HepG2 (cell line): Measurements from ENCODE around the gene TMEM95. TPM values are rescaled to one million over a fixed set of nuclear protein-coding genes. Genes with fewer than 3 reads are reported as not detected.

Experiments
- ATAC-seq: fragments of 200-7000 bp; cut with Tn5 transposase; 3 replicates; pipeline ENCODE4 v1.9.1; 2020; ENCODE audit warnings: mild to moderate bottlenecking, moderate library complexity
- BruUV-seq: library from RNA; stranded (reverse); fragments of 400-500 nt; replicated peaks from 2 replicates; lab custom pipeline; 2021; lab: Mats Ljungman, UMichigan
- CTCF ChIA-PET: fragments of 300-600 bp; formaldehyde crosslinking; extraction: SDS; loops from one replicate; lab custom pipeline; 2021; ENCODE audit warnings: low total read pairs, inconsistent platforms, low intra/inter-chr PET ratio; lab: Yijun Ruan, JAX
- POLR2A ChIA-PET: fragments of 350-600 bp; sonication (Branson Sonifier 250); formaldehyde crosslinking; loops from one replicate; lab custom pipeline; 2020; ENCODE audit warnings: antibody characterized with exemption, inconsistent platforms; lab: Yijun Ruan, JAX
- DNase-seq: peaks from one replicate; pipeline ENCODE4 v3.0.0-alpha.2; 2015; ENCODE audit warnings: low spot score
- FAIRE-seq: peaks from 3 replicates; lab custom pipeline; 2011; peaks lifted over from hg19 to GRCh38; lab: Jason Lieb, UNC
- H2AFZ ChIP-seq: one replicate; pipeline ENCODE4 v1.6.1; 2011; ENCODE audit warnings: low read length, inconsistent platforms
- H3K27ac ChIP-seq: fragments of 300-600 bp; 3 replicates; pipeline ENCODE4 v1.8.0; 2011; ENCODE audit warnings: mixed run types, mild to moderate bottlenecking, mixed read lengths, low read length, inconsistent platforms; ENCODE audit not compliant: insufficient read depth; ENCODE audit errors: extremely low read length
- H3K27me3 ChIP-seq, 2 experiments: fragments of 200-600 bp in 1 of 2; 2 replicates in 1 of 2; 3 replicates in 1 of 2; pipeline versions ENCODE4 v1.6.0 to v1.8.0; 2011; ENCODE audit warnings: low read length in 2 of 2, mild to moderate bottlenecking in 2 of 2, moderate library complexity in 2 of 2, inconsistent platforms in 1 of 2; ENCODE audit not compliant: insufficient read depth in 2 of 2, control insufficient read depth in 1 of 2
- H3K36me3 ChIP-seq, 2 experiments: fragments of 200-600 bp in 1 of 2; replicated peaks in 1 of 2; 2 replicates in 1 of 2; 3 replicates in 1 of 2; pipeline versions ENCODE4 v1.5.1 to v1.8.0; 2011; ENCODE audit warnings: low read length in 2 of 2, inconsistent platforms in 1 of 2; ENCODE audit not compliant: insufficient read depth in 2 of 2, control insufficient read depth in 1 of 2
- H3K4me1 ChIP-seq: 2 replicates; pipeline ENCODE4 v1.5.1; 2012; ENCODE audit warnings: low read length, inconsistent platforms; ENCODE audit not compliant: insufficient read depth
- H3K4me2 ChIP-seq: 2 replicates; pipeline ENCODE4 v1.6.0; 2011; ENCODE audit warnings: low read depth, low read length, inconsistent platforms
- H3K4me3 ChIP-seq, 3 experiments: fragments of 200-600 bp in 1 of 3; sonication (generic), shearing (Covaris generic) in 1 of 3; replicated peaks in 1 of 3; 2 replicates each; pipeline ENCODE4 v1.5.1; 2011 to 2016; ENCODE audit warnings: low read length in 3 of 3, inconsistent platforms in 2 of 3, low read depth in 2 of 3, mild to moderate bottlenecking in 2 of 3, control low read depth in 1 of 3, mixed read lengths in 1 of 3; ENCODE audit not compliant: insufficient read depth in 1 of 3
- H3K79me2 ChIP-seq: one replicate; pipeline ENCODE4 v1.6.1; 2011; ENCODE audit warnings: low read length, inconsistent platforms; ENCODE audit not compliant: insufficient read depth
- H3K9ac ChIP-seq: 2 replicates; pipeline ENCODE4 v1.6.0; 2011; ENCODE audit warnings: mild to moderate bottlenecking, low read depth, low read length, inconsistent platforms; ENCODE audit not compliant: insufficient read depth
- H3K9me3 ChIP-seq: 2 replicates; pipeline ENCODE4 v1.5.1; 2012; ENCODE audit warnings: mild to moderate bottlenecking, low read length
- H4K20me1 ChIP-seq: 2 replicates; pipeline ENCODE4 v1.6.0; 2011; ENCODE audit warnings: inconsistent platforms, mild to moderate bottlenecking, low read length, moderate library complexity; ENCODE audit not compliant: insufficient read depth
- CSRNP2 ChIP-seq: sonication (generic); formaldehyde crosslinking; conservative IDR thresholded peaks from 2 replicates; pipeline ENCODE4 v1.8.0; 2022; ENCODE audit warnings: low read depth, missing genetic modification reagents
- HNRNPH1 ChIP-seq: fragments of 200-400 bp; formaldehyde crosslinking; optimal IDR thresholded peaks from 2 replicates; pipeline ENCODE3; 2017; ENCODE audit warnings: mild to moderate bottlenecking, low read depth, low read length
- IKZF5 ChIP-seq: IDR thresholded peaks from 2 replicates; pipeline ENCODE4 v1.6.1; 2018; ENCODE audit warnings: missing genetic modification reagents, mild to moderate bottlenecking, missing compliant biosample characterization
- NAIF1 ChIP-seq: sonication (generic); formaldehyde crosslinking; IDR thresholded peaks from 2 replicates; pipeline ENCODE4 v1.5.0; 2020; ENCODE audit warnings: mild to moderate bottlenecking, missing genetic modification reagents, borderline replicate concordance
- PPARG ChIP-seq: conservative IDR thresholded peaks from 2 replicates; pipeline ENCODE4 v1.6.1; 2016; ENCODE audit warnings: missing biosample characterization, missing genetic modification reagents
- SNRNP70 ChIP-seq: fragments of 200-400 bp; formaldehyde crosslinking; IDR thresholded peaks from 2 replicates; pipeline ENCODE4 v1.6.1; 2017; ENCODE audit warnings: mild to moderate bottlenecking, low read depth, low read length, moderate library complexity
- U2AF2 ChIP-seq: fragments of 200-400 bp; formaldehyde crosslinking; IDR thresholded peaks from 2 replicates; pipeline ENCODE4 v1.6.1; 2017; ENCODE audit warnings: low read depth, mild to moderate bottlenecking, low read length
- ZHX2 ChIP-seq, 2 experiments: sonication (generic) in 1 of 2; formaldehyde crosslinking in 1 of 2; IDR thresholded peaks; 2 replicates each; pipeline versions ENCODE4 v1.6.1 to v1.9.0; 2014 to 2022; ENCODE audit warnings: antibody characterized with exemption in 1 of 2, borderline replicate concordance in 1 of 2, inconsistent platforms in 1 of 2, low read depth in 1 of 2, missing genetic modification reagents in 1 of 2
- ZNF296 ChIP-seq: sonication (generic); formaldehyde crosslinking; conservative IDR thresholded peaks from 2 replicates; pipeline ENCODE4 v1.5.0; 2020; ENCODE audit warnings: mild to moderate bottlenecking, missing genetic modification reagents
- ZNF547 ChIP-seq: sonication (generic); formaldehyde crosslinking; IDR thresholded peaks from 2 replicates; pipeline ENCODE4 v1.5.1; 2020; ENCODE audit warnings: mild to moderate bottlenecking, missing genetic modification reagents
- WGBS: methylation state at CpG from one replicate; pipeline ENCODE4 v1.1.6; 2017; ENCODE audit warnings: low lambda C conversion rate; 5-methylcytosine and 5-hydroxymethylcytosine counted together
- in situ Hi-C: cut with HindIII; loops from 2 replicates; pipeline ENCODE4 v1.10.0; 2017; ENCODE audit warnings: low pct_unique_long_range_greater_than_20kb; ENCODE audit not compliant: extremely low pct_ligation_motif_present
- intact Hi-C: fragments of 100-400 bp; cut with micrococcal nuclease; formaldehyde crosslinking; loops from one replicate; pipeline ENCODE4 v1.10.0; 2022; ENCODE audit not compliant: unreplicated experiment
- polyA plus RNA-seq, 8 experiments: library from polyadenylated mRNA; depleted of rRNA in 3 of 8; stranded (reverse) in 7 of 8; unstranded in 1 of 8; fragments of >200 nt; fragmentation: Illumina TruSeq in 4 of 8; extraction: Trizol in 4 of 8; gene quantifications; 2 replicates each; pipeline versions ENCODE4 v1.2.1 to v1.2.3, GENCODE V29; 2011 to 2016; ENCODE audit warnings: low read depth in 4 of 8, missing spikeins in 1 of 8, mixed read lengths in 1 of 8; ENCODE audit not compliant: insufficient read depth in 1 of 8
- total RNA-seq, 5 experiments: library from RNA; depleted of rRNA; stranded (reverse); fragments of >200 nt; fragmentation: Illumina TruSeq; extraction: Trizol; gene quantifications; 2 replicates each; pipeline ENCODE4 v1.2.3, GENCODE V29; 2016; ENCODE audit warnings: low read depth in 1 of 5

Gene TMEM95
- total and polyA plus RNA-seq, 2 of the 13 experiments (the other 11 are each of a cell fraction or from before 2014, with no cell fraction given), result not detected

GRCh38 chr17:7384489-7385081 is 29.6 kb downstream of the TMEM95 start:
- ATAC-seq, result no peak
- FAIRE-seq, result no peak
- Histone ChIP-seq H3K36me3 (no peaks in the 10 kb centered on the region; a peak in 1 of 5 replicates), H3K9ac (no peak overlapping the region), H3K27me3 (0 out of 5 replicates have a peak, but pooled peaks cover 0 to 1% of the 10 kb centered on the region in 2 experiments), H4K20me1 (no peaks in the 10 kb centered on the region), H3K9me3 (no peaks in the 10 kb centered on the region), H3K4me3 (no peak overlapping the region), H3K4me2 (no peak overlapping the region), H2AFZ (no peak overlapping the region), H3K27ac (no peak overlapping the region), H3K4me1 (peaks cover 19% of the 10 kb centered on the region), H3K79me2 (no peaks in the 10 kb centered on the region)
- CTCF ChIA-PET, result no interaction called here
- no TSS peak for BruUV-seq
- intact Hi-C loops (no loop called here), in situ Hi-C loops (no loop called here)
- DNase-seq, result no peak
- POLR2A ChIA-PET, result interaction anchor here (1.6 kb wide), 1 partner anchor 19 kb away, joined by 4 read pairs; the partner anchor contains the start of gene TMEM256
- 99% methylated on average over 9 of the region's 23 CpGs for WGBS
- TF ChIP-seq IKZF5 (CRISPR knock-in tag), result no peak
- TF ChIP-seq NAIF1 (CRISPR knock-in tag), result no peak
- no peak for TF ChIP-seq HNRNPH1
- TF ChIP-seq ZNF296 (CRISPR knock-in tag), result no peak
- no peak for TF ChIP-seq SNRNP70
- TF ChIP-seq CSRNP2 (CRISPR knock-in tag), result no peak
- TF ChIP-seq ZHX2 (IDR thresholded peaks at IDR 0.05; ENCODE audit: low read depth), result no peak
- TF ChIP-seq ZHX2 (CRISPR knock-in tag; IDR thresholded peaks at IDR 0.05; ENCODE audit: borderline replicate concordance), result no peak
- TF ChIP-seq U2AF2, result no peak
- no peak for TF ChIP-seq ZNF547 (CRISPR knock-in tag)
- no peak for TF ChIP-seq PPARG (CRISPR knock-in tag)
